Large intestine (tissue), 3 donors: ENCODE measurements around the gene SNRK. TPM values are rescaled to one million over a fixed set of nuclear protein-coding genes. Genes with fewer than 3 reads are reported as not detected.
"Not testable (repeated sequence)": the region's sequence is repeated elsewhere in the genome, so short reads cannot be mapped to it uniquely, and the experiment has no call there.

Source experiments
- DNase-seq, 2 donors: peaks; one replicate each; pipeline versions ENCODE4 v3.0.0 to v3.0.0-alpha.2; 2013
- H3K27ac ChIP-seq: one replicate; pipeline ENCODE4 v1.5.1; 2013; ENCODE audit warnings: low read length
- H3K27me3 ChIP-seq: 2 replicates; pipeline ENCODE4 v1.6.1; 2013; ENCODE audit warnings: low read length; ENCODE audit not compliant: control insufficient read depth, insufficient read depth
- H3K36me3 ChIP-seq: 2 replicates; pipeline ENCODE4 v1.6.1; 2013; ENCODE audit warnings: low read length; ENCODE audit not compliant: control insufficient read depth, insufficient read depth
- H3K4me1 ChIP-seq: one replicate; pipeline ENCODE4 v1.6.1; 2013; ENCODE audit warnings: low read length; ENCODE audit not compliant: control insufficient read depth, insufficient read depth
- H3K4me3 ChIP-seq: one replicate; pipeline ENCODE4 v1.5.1; 2013; ENCODE audit warnings: low read length
- H3K9me3 ChIP-seq: one replicate; pipeline ENCODE4 v1.6.1; 2013; ENCODE audit warnings: mild to moderate bottlenecking, low read depth, low read length, moderate library complexity; ENCODE audit not compliant: control insufficient read depth
- WGBS: methylation state at CpG from one replicate; pipeline ENCODE4 v1.1.5; 2013; ENCODE audit warnings: low lambda C conversion rate; ENCODE audit not compliant: insufficient coverage; 5-methylcytosine and 5-hydroxymethylcytosine counted together
- polyA plus RNA-seq: library from polyadenylated mRNA; unstranded; fragments of 120-200 nt; gene quantifications from one replicate; pipeline ENCODE4 v1.2.1, GENCODE V29; 2013

The SNRK gene
- polyA plus RNA-seq, 1 donor: 30.3 TPM

DNA sequence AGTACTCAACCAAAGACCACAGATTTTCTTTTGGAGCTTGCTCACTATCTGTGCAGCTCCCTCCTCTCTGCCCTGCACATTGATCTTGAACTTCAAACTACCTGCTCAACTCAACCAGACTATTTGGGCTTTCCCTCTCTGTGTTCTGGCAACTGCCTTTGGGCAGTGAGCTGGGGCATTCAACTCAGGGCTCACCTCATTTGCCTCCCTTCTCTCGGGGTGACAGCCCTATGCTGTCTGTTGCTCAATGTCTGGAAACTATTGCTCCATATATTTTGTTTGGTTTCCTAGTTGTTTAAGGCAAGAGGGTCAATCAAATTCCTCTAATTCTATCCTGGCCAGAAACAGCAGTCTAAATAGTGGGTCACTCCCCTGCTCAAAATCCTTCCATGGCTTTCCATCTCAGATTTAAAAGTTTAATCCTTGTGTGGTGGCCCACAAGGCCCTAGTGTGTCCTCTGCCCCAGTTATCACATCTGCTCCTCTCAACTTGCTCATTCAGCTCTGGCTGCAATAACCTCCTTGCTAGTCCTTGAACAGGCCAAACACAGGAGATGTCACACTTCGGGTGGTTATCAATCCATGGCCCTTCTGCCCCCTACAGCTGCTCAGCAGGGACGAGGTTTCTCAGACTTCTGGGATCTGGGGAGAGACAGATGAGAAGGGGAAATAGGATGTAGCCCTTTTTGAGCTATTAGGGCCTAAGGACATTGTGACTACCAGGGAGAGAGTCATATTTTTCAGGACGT is 67.8 kb downstream of the SNRK start:
- no peak overlapping the region for H3K27ac ChIP-seq
- peaks cover 8% of the 10 kb centered on the region for H3K9me3 ChIP-seq
- no peaks in the 10 kb centered on the region for H3K27me3 ChIP-seq
- WGBS: no CpG with 5 or more reads among the region's 4 CpGs
- no peak overlapping the region for H3K4me3 ChIP-seq
- peaks cover 11% of the 10 kb centered on the region for H3K36me3 ChIP-seq
- DNase-seq: no peak
- H3K4me1 ChIP-seq: no peaks in the 10 kb centered on the region

GRCh38 chr3:43356033-43356432 is 69.7 kb downstream of the SNRK start:
- H3K9me3 ChIP-seq, H3K27ac ChIP-seq, H3K36me3 ChIP-seq, H3K27me3 ChIP-seq, H3K4me1 ChIP-seq, DNase-seq, H3K4me3 ChIP-seq: not testable (repeated sequence)
- WGBS: no CpG with 5 or more reads among the region's 2 CpGs

GRCh38 chr3:43361077-43361476 is 74.7 kb downstream of the SNRK start:
- H3K27me3 ChIP-seq: no peaks in the 10 kb centered on the region
- H3K4me1 ChIP-seq: no peaks in the 10 kb centered on the region
- no peak for DNase-seq
- H3K4me3 ChIP-seq: no peak overlapping the region
- WGBS: no CpG with 5 or more reads among the region's 5 CpGs
- H3K27ac ChIP-seq: no peak overlapping the region
- no peaks in the 10 kb centered on the region for H3K9me3 ChIP-seq
- peaks cover 3% of the 10 kb centered on the region for H3K36me3 ChIP-seq

- Histone ChIP-seq H3K9me3 (no peaks in the 10 kb centered on the region), H3K4me1 (no peaks in the 10 kb centered on the region), H3K36me3 (peaks cover 3% of the 10 kb centered on the region), H3K4me3 (no peak overlapping the region), H3K27ac (no peak overlapping the region), H3K27me3 (no peaks in the 10 kb centered on the region)
- no peak for DNase-seq
- no CpG with 5 or more reads among the region's 4 CpGs for WGBS
Observed at GRCh38 chr3:43362183-43362582, 75.8 kb downstream of the SNRK start.

DNA sequence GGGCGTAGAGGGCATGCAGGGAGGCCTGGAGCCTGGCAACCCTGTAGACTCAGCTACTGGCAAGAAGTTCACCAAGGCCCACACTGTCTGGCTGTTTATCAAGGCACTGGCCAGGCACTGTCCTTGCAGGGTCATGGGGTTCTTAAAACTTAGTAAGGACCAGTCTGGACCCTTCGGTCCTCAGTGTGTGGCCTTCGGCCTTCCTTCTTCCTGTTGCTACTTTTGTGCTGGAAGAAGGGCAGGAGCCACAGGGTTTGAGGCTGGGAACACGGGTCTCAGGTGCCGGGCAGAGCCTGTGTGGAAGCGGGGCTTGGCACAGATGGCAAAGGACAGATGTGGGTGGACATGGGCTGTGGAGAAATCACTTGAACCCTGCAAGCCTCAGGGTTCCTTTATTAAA is 76.6 kb downstream of the SNRK start:
- H3K4me3 ChIP-seq: no peak overlapping the region
- no peak overlapping the region for H3K27ac ChIP-seq
- WGBS: no CpG with 5 or more reads among the region's 6 CpGs
- H3K9me3 ChIP-seq: no peaks in the 10 kb centered on the region
- H3K36me3 ChIP-seq: peaks cover 3% of the 10 kb centered on the region
- no peaks in the 10 kb centered on the region for H3K27me3 ChIP-seq
- H3K4me1 ChIP-seq: no peaks in the 10 kb centered on the region
- no peak for DNase-seq

GRCh38 chr3:43363621-43364266 is 77.4 kb downstream of the SNRK start:
- no peak overlapping the region for H3K4me3 ChIP-seq
- peaks cover 3% of the 10 kb centered on the region for H3K36me3 ChIP-seq
- no peaks in the 10 kb centered on the region for H3K27me3 ChIP-seq
- H3K4me1 ChIP-seq: no peaks in the 10 kb centered on the region
- no peaks in the 10 kb centered on the region for H3K9me3 ChIP-seq
- no CpG with 5 or more reads among the region's 26 CpGs for WGBS
- no peak overlapping the region for H3K27ac ChIP-seq
- DNase-seq: no peak

GRCh38 chr3:43364494-43364893 is 78.2 kb downstream of the SNRK start:
- H3K27ac ChIP-seq: no peak overlapping the region

GRCh38 chr3:43364926-43365325 is 78.6 kb downstream of the SNRK start:
- H3K4me1 ChIP-seq: no peaks in the 10 kb centered on the region
- 100% methylated on average over 1 of the region's 14 CpGs for WGBS
- H3K27ac ChIP-seq: no peak overlapping the region

More at GRCh38 chr3:43364494-43364893, 78.2 kb downstream of the SNRK start:
- H3K9me3 ChIP-seq: no peaks in the 10 kb centered on the region
- WGBS: no CpG with 5 or more reads among the region's 14 CpGs
- no peaks in the 10 kb centered on the region for H3K27me3 ChIP-seq
- H3K36me3 ChIP-seq: peaks cover 3% of the 10 kb centered on the region
- H3K4me3 ChIP-seq: no peak overlapping the region
- H3K4me1 ChIP-seq: no peaks in the 10 kb centered on the region
- DNase-seq: no peak

DNA sequence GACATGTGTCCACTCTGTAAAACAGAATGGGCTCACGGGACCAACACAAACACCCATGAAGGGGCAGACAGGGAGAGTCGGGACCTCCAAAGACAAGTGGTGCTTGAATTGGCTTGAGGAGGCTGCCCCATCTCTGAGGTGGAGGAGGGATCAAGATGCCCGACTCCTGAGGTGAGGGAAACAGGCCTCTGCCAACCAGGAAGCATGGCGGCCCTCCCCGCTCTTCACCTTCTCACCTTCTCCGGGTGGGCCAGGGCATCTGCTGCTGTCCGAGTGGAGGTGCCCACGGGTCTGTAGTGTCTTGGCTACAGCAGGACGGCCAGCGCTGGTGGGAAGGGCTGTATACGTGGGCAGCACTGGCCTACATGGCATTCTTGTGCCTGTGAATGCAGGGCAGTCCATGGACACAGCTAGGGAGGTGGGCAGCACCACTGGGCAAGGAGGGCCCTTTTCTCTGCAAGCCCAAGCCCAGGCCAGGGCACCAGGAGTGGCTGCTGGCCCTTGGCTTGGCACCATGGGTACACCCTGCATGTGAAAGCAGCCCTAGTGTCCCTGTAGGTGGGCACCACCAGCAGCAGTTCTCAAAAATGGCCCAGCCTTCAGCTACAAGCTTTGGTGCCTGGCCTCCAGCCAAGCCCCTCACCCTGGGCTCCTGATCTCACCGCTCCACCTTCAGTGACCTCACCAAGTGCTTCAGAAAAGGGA is 79.4 kb downstream of the SNRK start:
- H3K27ac ChIP-seq: no peak overlapping the region
- no peak overlapping the region for H3K4me3 ChIP-seq
- no CpG with 5 or more reads among the region's 12 CpGs for WGBS

More at GRCh38 chr3:43364926-43365325, 78.6 kb downstream of the SNRK start:
- H3K36me3 ChIP-seq: peaks cover 3% of the 10 kb centered on the region
- no peak for DNase-seq
- H3K4me3 ChIP-seq: no peak overlapping the region
- H3K27me3 ChIP-seq: no peaks in the 10 kb centered on the region
- no peaks in the 10 kb centered on the region for H3K9me3 ChIP-seq

DNA sequence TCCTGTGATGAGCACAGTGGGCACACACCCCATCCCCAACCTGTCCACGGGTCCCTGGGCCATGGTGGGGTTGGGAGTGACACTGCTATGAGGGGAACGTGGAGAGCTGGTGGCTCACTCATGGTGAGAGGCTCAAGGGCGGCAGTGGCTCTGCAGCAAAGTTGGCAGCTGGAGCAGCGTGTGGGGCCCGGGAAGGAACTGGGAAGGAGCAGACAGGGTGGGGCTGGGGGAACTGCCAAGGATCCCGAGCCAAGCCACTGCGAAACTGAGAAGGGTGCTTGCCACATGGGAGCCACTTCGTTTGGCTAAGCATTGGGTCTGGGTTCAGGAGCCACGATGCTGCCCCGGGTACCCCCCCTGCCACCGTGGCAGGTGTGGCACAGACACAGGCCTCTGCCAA is 80.1 kb downstream of the SNRK start:
- Histone ChIP-seq H3K36me3 (peaks cover 3% of the 10 kb centered on the region), H3K4me1 (no peaks in the 10 kb centered on the region), H3K27ac (no peak overlapping the region), H3K27me3 (no peaks in the 10 kb centered on the region), H3K4me3 (no peak overlapping the region), H3K9me3 (no peaks in the 10 kb centered on the region)
- DNase-seq: no peak
- no CpG with 5 or more reads among the region's 11 CpGs for WGBS

More for the DNA sequence above, 79.4 kb downstream of the SNRK start:
- DNase-seq: no peak
- H3K4me1 ChIP-seq: no peaks in the 10 kb centered on the region
- peaks cover 3% of the 10 kb centered on the region for H3K36me3 ChIP-seq
- H3K27me3 ChIP-seq: no peaks in the 10 kb centered on the region
- H3K9me3 ChIP-seq: no peaks in the 10 kb centered on the region
